Endothelial cell of umbilical vein (primary cell): ENCODE measurements around the gene DDX51. TPM values are rescaled to one million over a fixed set of nuclear protein-coding genes. Genes with fewer than 3 reads are reported as not detected.

Source experiments
- BruUV-seq: library from RNA; stranded (reverse); fragments of 400-500 nt; replicated peaks from 2 replicates; lab custom pipeline; 2021; lab: Mats Ljungman, UMichigan
- CTCF ChIA-PET: fragments of 300-600, 350-600 bp; sonication (Branson Sonifier 250); formaldehyde crosslinking; loops from one replicate; lab custom pipeline; 2021; ENCODE audit warnings: antibody characterized with exemption, inconsistent platforms; lab: Charles Lee
- POLR2A ChIA-PET: fragments of 300-600, 350-600 bp; sonication (Branson Sonifier 250); formaldehyde crosslinking; loops from one replicate; lab custom pipeline; 2021; ENCODE audit warnings: antibody characterized with exemption, inconsistent platforms; lab: Charles Lee
- DNase-seq: peaks from one replicate; pipeline ENCODE4 v3.0.0-alpha.2; 2011; ENCODE audit warnings: low read depth, low spot score
- FAIRE-seq: peaks from 2 replicates; lab custom pipeline; 2011; peaks lifted over from hg19 to GRCh38; lab: Jason Lieb, UNC
- H2AFZ ChIP-seq: 2 replicates; pipeline ENCODE4 v1.6.0; 2012; ENCODE audit warnings: low read depth, low read length, control low read depth, inconsistent platforms
- H3K27ac ChIP-seq: 2 replicates; pipeline ENCODE4 v1.5.1; 2011; ENCODE audit warnings: low read depth, mild to moderate bottlenecking, control low read depth, low read length, moderate library complexity; ENCODE audit not compliant: insufficient read depth
- H3K27me3 ChIP-seq, 2 experiments: 2 replicates each; pipeline versions ENCODE4 v1.6.0 to v1.6.1; 2011; ENCODE audit warnings: low read length in 2 of 2, mixed read lengths in 1 of 2; ENCODE audit not compliant: control insufficient read depth in 2 of 2, insufficient read depth in 2 of 2
- H3K36me3 ChIP-seq, 2 experiments: 2 replicates in 1 of 2; 3 replicates in 1 of 2; pipeline ENCODE4 v1.5.1; 2011; ENCODE audit warnings: low read length in 2 of 2, mild to moderate bottlenecking in 1 of 2, moderate library complexity in 1 of 2; ENCODE audit not compliant: control insufficient read depth in 2 of 2, insufficient read depth in 2 of 2; ENCODE audit errors: extremely low read depth in 1 of 2
- H3K4me1 ChIP-seq: 3 replicates; pipeline ENCODE4 v1.5.1; 2011; ENCODE audit warnings: mild to moderate bottlenecking, low read length; ENCODE audit not compliant: control insufficient read depth, insufficient read depth; ENCODE audit errors: extremely low read depth
- H3K4me2 ChIP-seq: 2 replicates; pipeline ENCODE4 v1.6.1; 2011; ENCODE audit warnings: low read length, control low read depth, mixed read lengths; ENCODE audit not compliant: insufficient read depth
- H3K4me3 ChIP-seq, 3 experiments: fragments of 200-600 bp in 1 of 3; sonication (generic), shearing (Covaris generic) in 1 of 3; replicated peaks in 1 of 3; 2 replicates each; pipeline ENCODE4 v1.5.1; 2011 to 2016; ENCODE audit warnings: control low read depth in 3 of 3, low read length in 3 of 3, mild to moderate bottlenecking in 2 of 3, inconsistent platforms in 1 of 3, low read depth in 1 of 3, moderate library complexity in 1 of 3; ENCODE audit not compliant: insufficient read depth in 1 of 3
- H3K79me2 ChIP-seq: 2 replicates; pipeline ENCODE4 v1.6.0; 2012; ENCODE audit warnings: low read length, inconsistent platforms; ENCODE audit not compliant: control insufficient read depth, insufficient read depth
- H3K9ac ChIP-seq: replicated peaks from 2 replicates; pipeline ENCODE3; 2011; ENCODE audit warnings: low read length, control low read depth; ENCODE audit not compliant: insufficient read depth; ENCODE audit errors: extremely low read depth
- H3K9me1 ChIP-seq: replicated peaks from 3 replicates; pipeline ENCODE4 v1.6.0; 2011; ENCODE audit warnings: mild to moderate bottlenecking, low read length; ENCODE audit not compliant: control insufficient read depth, insufficient read depth; ENCODE audit errors: extremely low read depth
- H3K9me3 ChIP-seq: replicated peaks from 2 replicates; pipeline ENCODE4 v1.5.1; 2012; ENCODE audit warnings: low read length, inconsistent platforms; ENCODE audit not compliant: control insufficient read depth, insufficient read depth
- H4K20me1 ChIP-seq: replicated peaks from 2 replicates; pipeline ENCODE3; 2011; ENCODE audit warnings: mild to moderate bottlenecking, low read length; ENCODE audit not compliant: control insufficient read depth, insufficient read depth; ENCODE audit errors: extremely low read depth
- CTCF ChIP-seq, 2 donors: IDR thresholded peaks; 1 replicate in 1 of 2; 2 replicates in 1 of 2; pipeline ENCODE4 v1.5.1; 2011; ENCODE audit warnings: low read length in 2 of 2, mild to moderate bottlenecking in 2 of 2, moderate library complexity in 2 of 2, control low read depth in 1 of 2, inconsistent platforms in 1 of 2, low read depth in 1 of 2; ENCODE audit not compliant: insufficient read depth in 1 of 2; ENCODE audit errors: extremely low read depth in 1 of 2
- EZH2 ChIP-seq: IDR thresholded peaks from 2 replicates; pipeline ENCODE4 v1.6.1; 2012; ENCODE audit warnings: borderline replicate concordance, low read depth, mild to moderate bottlenecking, moderate library complexity, low read length, inconsistent platforms; ENCODE audit not compliant: severe bottlenecking
- FOS ChIP-seq: IDR thresholded peaks from 2 replicates; pipeline ENCODE4 v1.6.1; 2011; ENCODE audit warnings: mild to moderate bottlenecking, low read length, moderate library complexity, borderline replicate concordance; ENCODE audit not compliant: insufficient read depth
- GATA2 ChIP-seq: IDR thresholded peaks from 2 replicates; pipeline ENCODE4 v1.7.0; 2011; ENCODE audit warnings: low read depth, mild to moderate bottlenecking, moderate library complexity, mixed read lengths, low read length; ENCODE audit not compliant: insufficient read length, insufficient read depth
- JUN ChIP-seq: IDR thresholded peaks from 2 replicates; pipeline ENCODE4 v1.6.1; 2011; ENCODE audit warnings: borderline replicate concordance, low read depth; ENCODE audit not compliant: insufficient read length, insufficient read depth
- MAX ChIP-seq: IDR thresholded peaks from 2 replicates; pipeline ENCODE4 v1.6.1; 2011; ENCODE audit not compliant: insufficient read depth, insufficient read length
- MYC ChIP-seq: IDR thresholded peaks from one replicate; pipeline ENCODE4 v1.6.1; 2011; ENCODE audit warnings: mild to moderate bottlenecking, low read depth, low read length
- POLR2A ChIP-seq: IDR thresholded peaks from 2 replicates; pipeline ENCODE4 v1.6.1; 2012; ENCODE audit warnings: low read depth, mild to moderate bottlenecking, control low read depth, low read length
- POLR2AphosphoS5 ChIP-seq: IDR thresholded peaks from 2 replicates; pipeline ENCODE4 v1.6.1; 2012; ENCODE audit warnings: low read depth, mild to moderate bottlenecking, control low read depth, low read length, moderate library complexity; ENCODE audit not compliant: insufficient read depth
- dilution Hi-C: fragments of 300-500 bp; cut with MboI; formaldehyde crosslinking; loops from one replicate; pipeline ENCODE4 v1.15.0; 2019; ENCODE audit warnings: low sequenced_read_pairs; ENCODE audit not compliant: extremely low pct_ligation_motif_present
- intact Hi-C: fragments of 100-400 bp; cut with micrococcal nuclease; formaldehyde crosslinking; loops from one replicate; pipeline ENCODE4 v1.10.0; 2022
- polyA plus RNA-seq, 4 experiments: library from polyadenylated mRNA; depleted of rRNA in 3 of 4; stranded (reverse) in 3 of 4; unstranded in 1 of 4; fragments of >200 nt; gene quantifications; 2 replicates each; pipeline versions ENCODE4 v1.2.1 to v1.2.3, GENCODE V29; 2011 to 2012; ENCODE audit warnings: missing spikeins in 1 of 4
- total RNA-seq: library from RNA; stranded (reverse); gene quantifications from 2 replicates; pipeline ENCODE4 v1.2.3, GENCODE V29; 2021

The DDX51 gene
- total and polyA plus RNA-seq, 2 donors (not counting 3 experiments of a cell fraction or from before 2014, with no cell fraction given), result 11.4 to 23.5 TPM

DNA sequence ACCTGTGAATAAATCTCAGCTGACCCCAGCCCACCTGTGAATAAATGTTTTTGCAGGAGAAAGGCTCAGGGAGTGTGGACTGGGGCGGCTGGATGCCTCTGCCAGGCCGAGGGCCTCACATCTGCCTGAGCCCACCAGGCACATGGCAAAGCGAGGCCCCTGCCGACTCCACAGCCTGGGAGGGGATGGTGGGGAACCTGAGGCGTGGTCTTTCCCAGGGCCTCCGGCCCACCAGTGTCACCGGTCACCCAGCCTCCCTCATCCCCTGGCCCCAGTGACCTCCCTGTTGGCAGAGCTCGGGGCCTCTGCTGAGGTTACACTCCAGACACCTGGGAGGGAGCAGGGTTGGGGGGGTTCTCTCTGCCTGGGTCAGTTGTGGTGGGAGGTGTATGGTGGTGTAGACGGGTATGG lies 8.3 kb upstream of the DDX51 start:
- no peaks in the 10 kb centered on the region for H3K79me2 ChIP-seq
- H3K36me3 ChIP-seq, result peaks cover 0 to 6% of the 10 kb centered on the region in 2 experiments
- no peak overlapping the region for H3K4me3 ChIP-seq
- TF ChIP-seq GATA2 (no peak), POLR2A (no peak), MYC (no peak), JUN (no peak), POLR2AphosphoS5 (no peak), MAX (no peak), FOS (no peak), EZH2 (no peak), CTCF (IDR thresholded peaks at IDR 0.05; ENCODE audit: extremely low read depth in 1 of 2, insufficient read depth in 1 of 2, low read depth in 1 of 2, low read length in 2 of 2) (no peak)
- H3K27ac ChIP-seq, result no peak overlapping the region
- H3K4me2 ChIP-seq, result no peak overlapping the region
- H3K9me1 ChIP-seq, result no peaks in the 10 kb centered on the region
- intact Hi-C loops, result no loop called here
- H3K9me3 ChIP-seq, result no peaks in the 10 kb centered on the region
- CTCF ChIA-PET, result interaction anchor here (1.8 kb wide), 1 partner anchor 262 kb away, joined by 119 read pairs; no protein-coding TSS in a partner anchor
- H4K20me1 ChIP-seq, result no peaks in the 10 kb centered on the region
- H3K4me1 ChIP-seq, result no peaks in the 10 kb centered on the region
- no peaks in the 10 kb centered on the region for H3K27me3 ChIP-seq
- DNase-seq (no peak), FAIRE-seq (no peak)
- POLR2A ChIA-PET, result no interaction called here
- no TSS peak for BruUV-seq
- dilution Hi-C loops, result no loop called here
- H3K9ac ChIP-seq, result no peak overlapping the region
- H2AFZ ChIP-seq, result no peak overlapping the region
